SU-DHL-6 (cell line): ENCODE results near the gene SIRPA.

Experiments used
- H2AFZ ChIP-seq: fragments of 200-600 bp; sonication (generic); 2 replicates; pipeline ENCODE4 v1.6.1; 2014; ENCODE audit warnings: low read depth, mild to moderate bottlenecking, moderate library complexity, mixed read lengths, antibody characterized with exemption, low read length; ENCODE audit not compliant: severe bottlenecking
- H3F3A ChIP-seq: fragments of 200-600 bp; shearing (Covaris generic); 2 replicates; pipeline ENCODE4 v1.6.0; 2016; ENCODE audit warnings: antibody characterized with exemption, mild to moderate bottlenecking; ENCODE audit not compliant: insufficient read depth
- H3K27ac ChIP-seq: fragments of 200-600 bp; sonication (generic); 2 replicates; pipeline ENCODE4 v1.5.1; 2016; ENCODE audit warnings: low read depth, mild to moderate bottlenecking, low read length, moderate library complexity, mixed read lengths
- H3K27me3 ChIP-seq: fragments of 200-600 bp; sonication (generic), shearing (Covaris generic); 2 replicates; pipeline ENCODE4 v1.6.0; 2014; ENCODE audit warnings: mild to moderate bottlenecking, low read length
- H3K36me3 ChIP-seq: fragments of 200-600 bp; sonication (generic); 2 replicates; pipeline ENCODE4 v1.6.1; 2014; ENCODE audit warnings: mild to moderate bottlenecking, low read length, mixed read lengths
- H3K4me2 ChIP-seq: fragments of 300-600, 200-600 bp; shearing (Covaris generic), sonication (generic); 2 replicates; pipeline ENCODE4 v1.6.0; 2014; ENCODE audit warnings: low read length, low read depth, mild to moderate bottlenecking; ENCODE audit not compliant: poor library complexity, severe bottlenecking
- H3K4me3 ChIP-seq: fragments of 200-600 bp; sonication (generic); 2 replicates; pipeline ENCODE4 v1.5.1; 2014; ENCODE audit warnings: antibody characterized with exemption, low read length, mild to moderate bottlenecking, mixed read lengths; ENCODE audit not compliant: insufficient read depth, poor library complexity, severe bottlenecking
- H3K79me2 ChIP-seq: fragments of 200-600 bp; sonication (generic); 2 replicates; pipeline ENCODE4 v1.6.1; 2014; ENCODE audit warnings: mild to moderate bottlenecking, low read length, moderate library complexity; ENCODE audit not compliant: insufficient read depth
- H3K9ac ChIP-seq: fragments of 200-600 bp; sonication (generic); 2 replicates; pipeline ENCODE4 v1.7.0; 2014; ENCODE audit warnings: mild to moderate bottlenecking, low read length
- H3K9me2 ChIP-seq: fragments of 200-600 bp; sonication (generic); replicated peaks from 2 replicates; pipeline ENCODE4 v1.6.1; 2014; ENCODE audit warnings: low read length; ENCODE audit not compliant: insufficient read depth
- H3K9me3 ChIP-seq: fragments of 200-600 bp; sonication (generic); 2 replicates; pipeline ENCODE4 v1.6.1; 2014; ENCODE audit warnings: low read length, mixed read lengths; ENCODE audit not compliant: insufficient read depth
- H4K20me1 ChIP-seq: fragments of 200-600 bp; sonication (generic); 2 replicates; pipeline ENCODE4 v1.6.1; 2014; ENCODE audit warnings: low read depth, mild to moderate bottlenecking, antibody characterized with exemption, low read length, moderate library complexity, mixed read lengths
- CTCF ChIP-seq: fragments of 200-600 bp; sonication (generic); IDR thresholded peaks from one replicate; pipeline ENCODE4 v1.5.1; 2017; ENCODE audit warnings: antibody characterized with exemption, mild to moderate bottlenecking, low read length, moderate library complexity; ENCODE audit not compliant: insufficient read depth, poor library complexity, severe bottlenecking
- EZH2phosphoT487 ChIP-seq: fragments of 200-600 bp; sonication (generic), shearing (Covaris generic); conservative IDR thresholded peaks from 2 replicates; pipeline ENCODE4 v1.6.1; 2018; ENCODE audit warnings: mild to moderate bottlenecking, antibody characterized with exemption, low read length, moderate library complexity, mixed read lengths

SIRPA gene

GRCh38 chr20:1880529-1881239, 14.5 kb upstream of the SIRPA start:
- no peaks in the 10 kb centered on the region for H4K20me1 ChIP-seq

GRCh38 chr20:1881240-1881835, 13.9 kb upstream of the SIRPA start:
- TF ChIP-seq EZH2phosphoT487, result no peak
- no peak for TF ChIP-seq CTCF
- Histone ChIP-seq H3K79me2 (no peaks in the 10 kb centered on the region), H3K36me3 (no peaks in the 10 kb centered on the region), H3K9me3 (no peaks in the 10 kb centered on the region), H3K9me2 (no peaks in the 10 kb centered on the region), H3F3A (no peaks in the 10 kb centered on the region), H3K27me3 (no peaks in the 10 kb centered on the region), H3K4me2 (no peak overlapping the region), H3K9ac (no peak overlapping the region), H3K4me3 (no peak overlapping the region), H3K27ac (no peak overlapping the region), H2AFZ (no peak overlapping the region), H4K20me1 (no peaks in the 10 kb centered on the region)

More at GRCh38 chr20:1880529-1881239, 14.5 kb upstream of the SIRPA start:
- TF ChIP-seq EZH2phosphoT487, result no peak
- TF ChIP-seq CTCF, result no peak
- H3K4me2 ChIP-seq, result no peak overlapping the region
- H2AFZ ChIP-seq, result no peak overlapping the region
- H3K9me2 ChIP-seq, result no peaks in the 10 kb centered on the region
- no peaks in the 10 kb centered on the region for H3K36me3 ChIP-seq
- no peaks in the 10 kb centered on the region for H3K27me3 ChIP-seq
- H3K9ac ChIP-seq, result no peak overlapping the region
- no peak overlapping the region for H3K4me3 ChIP-seq
- no peaks in the 10 kb centered on the region for H3F3A ChIP-seq
- no peaks in the 10 kb centered on the region for H3K9me3 ChIP-seq
- no peak overlapping the region for H3K27ac ChIP-seq
- H3K79me2 ChIP-seq, result no peaks in the 10 kb centered on the region

GRCh38 chr20:1882026-1882425, 13.2 kb upstream of the SIRPA start:
- Histone ChIP-seq H3K4me3 (no peak overlapping the region), H3K9ac (no peak overlapping the region), H4K20me1 (no peaks in the 10 kb centered on the region), H3K9me3 (no peaks in the 10 kb centered on the region), H3K79me2 (no peaks in the 10 kb centered on the region), H3K36me3 (no peaks in the 10 kb centered on the region), H3K4me2 (no peak overlapping the region), H3K27ac (no peak overlapping the region), H3K9me2 (no peaks in the 10 kb centered on the region), H3F3A (no peaks in the 10 kb centered on the region), H3K27me3 (no peaks in the 10 kb centered on the region), H2AFZ (no peak overlapping the region)
- TF ChIP-seq EZH2phosphoT487 (no peak), CTCF (no peak)
